Stimulated activated CD4-positive, alpha-beta T cell treated with anti-CD3 and anti-CD28 coated beads, Interleukin-4, amount 100 ng/mL, for 48 hours (primary cell): ENCODE data around the gene ICOS.
A peak's percentile ranks its signal among the peaks of the same experiment; 100 is the strongest.
"Not testable (repeated sequence)": the region's sequence is repeated elsewhere in the genome, so short reads cannot be mapped to it uniquely, and the experiment has no call there.

ENCODE experiments used
- DNase-seq, 2 donors: peaks; one replicate each; pipeline ENCODE4 v3.0.0-alpha.2; 2020; ENCODE audit warnings: low read depth in 2 of 2

Gene ICOS

GRCh38 chr2:203918264-203918663 is 18.3 kb upstream of the ICOS start:
- DNase-seq, result no peak

- no peak for DNase-seq
Observed at GRCh38 chr2:203918839-203919238, 17.7 kb upstream of the ICOS start.

- DNase-seq, result no peak
Observed at GRCh38 chr2:203925512-203926158, 10.9 kb upstream of the ICOS start.

- no peak for DNase-seq
Observed at GRCh38 chr2:203928849-203929248, 7.7 kb upstream of the ICOS start.

- not testable (repeated sequence) for DNase-seq
Observed at GRCh38 chr2:203931262-203931661, 5.3 kb upstream of the ICOS start.

GRCh38 chr2:203934041-203934492 is 2.5 kb upstream of the ICOS start:
- DNase-seq, result peak in 1 of 2 donors; percentile 61

- no peak for DNase-seq
Observed at GRCh38 chr2:203934711-203935438, 1.7 kb upstream of the ICOS start.

GRCh38 chr2:203935568-203935967 is 995 bp upstream of the ICOS start:
- DNase-seq, result no peak

- no peak for DNase-seq
Observed at GRCh38 chr2:203936949-203937348, 386 bp downstream of the ICOS start.

- no peak for DNase-seq
Observed at GRCh38 chr2:203937788-203938187, 1.2 kb downstream of the ICOS start.

- no peak for DNase-seq
Observed at GRCh38 chr2:203940039-203940438, 3.5 kb downstream of the ICOS start.

GRCh38 chr2:203943493-203944382 is 7.2 kb downstream of the ICOS start:
- not testable (repeated sequence) for DNase-seq

- DNase-seq, result no peak
Observed at GRCh38 chr2:203948733-203949132, 12.2 kb downstream of the ICOS start.

GRCh38 chr2:203949228-203949627 is 12.7 kb downstream of the ICOS start:
- DNase-seq, result no peak

- DNase-seq, result no peak
Observed at GRCh38 chr2:203951366-203951902, 14.9 kb downstream of the ICOS start.

GRCh38 chr2:203959265-203959664 is 22.7 kb downstream of the ICOS start:
- DNase-seq, result no peak

- no peak for DNase-seq
Observed at GRCh38 chr2:203959672-203960071, 23.1 kb downstream of the ICOS start.

- DNase-seq, result no peak
Observed at GRCh38 chr2:203960811-203961210, 24.2 kb downstream of the ICOS start.

GRCh38 chr2:203965190-203965589 is 28.6 kb downstream of the ICOS start:
- DNase-seq, result not testable (repeated sequence)

- no peak for DNase-seq
Observed at GRCh38 chr2:203971251-203971650, 34.7 kb downstream of the ICOS start.

GRCh38 chr2:203972066-203972465 is 35.5 kb downstream of the ICOS start:
- DNase-seq, result no peak

GRCh38 chr2:203973000-203973399 is 36.4 kb downstream of the ICOS start:
- DNase-seq, result no peak
